ENCODE measurements around the gene ZNF764.
"Not testable (repeated sequence)": the region's sequence is repeated elsewhere in the genome, so short reads cannot be mapped to it uniquely, and the experiment has no call there.

Gene ZNF764

DNA sequence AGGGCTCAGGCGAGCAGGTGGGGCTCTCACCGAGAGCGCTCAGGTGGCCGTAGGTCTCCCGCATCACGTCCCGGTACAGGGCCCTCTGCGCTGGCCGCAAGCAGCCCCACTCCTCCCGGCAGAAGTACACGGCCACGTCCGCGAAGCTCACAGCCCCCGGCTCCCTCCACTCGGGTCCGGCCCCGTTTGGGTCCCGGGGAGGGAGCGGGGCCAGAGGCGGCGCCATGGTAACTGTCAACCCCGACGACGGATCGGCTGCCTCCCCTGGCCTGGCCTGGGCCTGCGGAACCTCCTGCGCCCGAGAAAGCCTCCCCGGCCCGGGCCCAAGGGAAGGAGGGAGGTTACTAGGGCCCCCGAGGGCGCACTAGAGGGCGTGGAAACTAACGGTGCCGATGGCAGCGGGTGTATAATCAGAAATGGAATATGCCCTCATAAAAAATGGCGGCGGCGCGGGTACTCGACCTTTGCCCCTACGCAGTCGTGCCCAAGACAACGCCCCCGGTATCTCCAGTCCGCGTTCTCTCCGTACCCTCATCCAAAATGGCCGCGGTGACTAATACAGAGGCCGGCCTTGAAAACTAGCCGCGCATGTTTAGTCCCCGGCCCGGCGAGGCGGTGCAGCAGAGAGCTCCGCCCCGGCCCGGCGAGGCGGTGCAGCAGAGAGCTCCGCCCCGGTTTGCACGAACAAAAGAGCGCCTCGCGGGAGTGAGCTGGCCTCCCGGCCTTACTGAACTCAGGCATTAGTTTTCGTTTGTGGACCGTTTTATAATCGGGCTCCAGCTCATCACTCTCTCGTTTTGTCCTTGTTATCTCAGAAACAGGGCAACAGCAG is at the start of gene ZNF764:
ZNF764 (minus strand) TSS at position 418 of the 832 bp plus-strand sequence; CDS start at position 226, 192 bp downstream.
- peak; percentile 95 for DNase-seq

DNA sequence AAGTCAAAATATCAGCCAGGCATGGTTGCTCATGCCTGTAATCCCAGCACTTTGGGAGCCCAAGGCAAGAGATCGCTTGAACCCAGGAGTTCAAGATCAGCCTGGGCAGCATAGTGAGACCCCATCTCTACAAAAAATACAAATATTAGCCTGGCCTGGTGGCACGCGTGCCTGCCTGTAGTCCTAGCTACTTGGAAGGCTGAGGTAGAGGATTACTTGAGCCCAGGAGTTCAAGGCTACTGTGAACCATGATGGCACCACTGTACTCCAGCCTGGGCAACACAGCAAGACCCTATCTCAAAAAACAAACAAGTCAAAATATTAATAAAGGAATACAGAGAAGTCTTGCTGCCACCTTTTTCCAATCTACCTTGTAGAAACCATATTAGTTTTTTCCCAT is 47.8 kb upstream of the ZNF764 start:
- DNase-seq: no peak

DNA sequence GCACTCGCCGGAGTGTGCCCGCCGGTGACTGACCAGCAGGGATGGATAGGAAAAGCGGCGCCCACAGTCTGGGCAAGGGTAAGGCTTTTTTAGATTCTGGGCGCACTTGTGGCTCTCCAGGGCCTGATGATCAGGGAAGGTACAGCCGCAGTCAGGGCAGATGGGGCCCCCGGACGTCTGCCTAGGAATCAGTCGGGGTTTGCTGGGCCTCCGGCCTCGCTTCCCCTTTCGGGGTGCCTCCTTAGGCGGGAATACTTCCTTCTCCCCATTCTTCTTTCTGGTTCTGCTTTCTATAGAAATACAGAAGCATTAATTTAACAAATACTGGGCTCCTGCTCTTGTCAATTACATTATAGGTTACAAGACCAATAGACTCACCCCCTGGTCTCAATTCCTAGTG is 47.0 kb upstream of the ZNF764 start:
- DNase-seq: no peak

DNA sequence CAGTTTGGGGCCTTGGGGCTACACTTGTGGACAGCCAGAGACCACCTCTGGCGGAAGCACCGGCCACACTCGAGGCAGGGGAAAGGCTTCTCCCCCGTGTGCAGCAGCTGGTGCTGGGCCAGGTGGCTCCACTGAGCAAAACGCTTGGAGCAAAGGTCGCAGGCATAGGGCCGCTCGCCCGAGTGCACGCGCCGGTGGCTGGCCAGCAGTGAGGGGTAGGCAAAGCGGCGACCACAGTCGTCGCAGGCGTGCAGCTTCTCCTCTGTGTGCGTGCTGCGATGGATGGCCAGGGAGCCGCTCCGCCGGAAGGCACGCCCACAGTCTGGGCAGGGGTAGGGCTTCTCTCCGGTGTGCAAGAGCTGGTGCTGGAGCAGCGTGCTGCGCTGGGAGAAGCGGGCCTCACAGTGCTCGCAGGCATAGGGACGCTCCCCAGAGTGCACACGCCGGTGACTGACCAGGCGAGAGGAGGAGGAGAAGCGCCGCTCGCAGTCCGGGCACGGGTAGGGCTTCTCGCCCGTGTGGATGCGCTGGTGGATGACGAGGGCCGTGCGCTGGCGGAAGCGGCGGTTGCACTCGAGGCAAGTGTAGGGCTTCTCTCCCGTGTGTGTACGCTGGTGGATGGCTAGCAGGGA is 46.3 kb upstream of the ZNF764 start:
- no peak for DNase-seq

DNA sequence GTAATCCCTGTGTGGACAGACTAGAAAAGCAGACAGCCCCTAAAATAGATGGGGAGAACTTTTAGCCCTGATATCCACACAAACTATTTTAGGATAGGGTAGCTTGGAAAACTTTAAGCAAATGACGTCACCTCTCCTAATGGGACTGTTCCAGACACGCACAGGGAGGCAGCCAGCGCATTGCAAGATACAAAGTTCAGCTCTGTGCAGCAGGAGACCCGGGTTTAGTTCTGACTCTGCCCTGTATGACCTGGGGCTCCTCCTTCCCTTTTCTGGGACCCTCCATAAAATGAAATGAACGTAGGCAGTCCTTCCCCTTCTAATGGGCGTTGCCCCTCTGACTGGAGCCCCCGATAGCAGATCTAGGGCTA is 45.8 kb upstream of the ZNF764 start:
- DNase-seq: no peak

DNA sequence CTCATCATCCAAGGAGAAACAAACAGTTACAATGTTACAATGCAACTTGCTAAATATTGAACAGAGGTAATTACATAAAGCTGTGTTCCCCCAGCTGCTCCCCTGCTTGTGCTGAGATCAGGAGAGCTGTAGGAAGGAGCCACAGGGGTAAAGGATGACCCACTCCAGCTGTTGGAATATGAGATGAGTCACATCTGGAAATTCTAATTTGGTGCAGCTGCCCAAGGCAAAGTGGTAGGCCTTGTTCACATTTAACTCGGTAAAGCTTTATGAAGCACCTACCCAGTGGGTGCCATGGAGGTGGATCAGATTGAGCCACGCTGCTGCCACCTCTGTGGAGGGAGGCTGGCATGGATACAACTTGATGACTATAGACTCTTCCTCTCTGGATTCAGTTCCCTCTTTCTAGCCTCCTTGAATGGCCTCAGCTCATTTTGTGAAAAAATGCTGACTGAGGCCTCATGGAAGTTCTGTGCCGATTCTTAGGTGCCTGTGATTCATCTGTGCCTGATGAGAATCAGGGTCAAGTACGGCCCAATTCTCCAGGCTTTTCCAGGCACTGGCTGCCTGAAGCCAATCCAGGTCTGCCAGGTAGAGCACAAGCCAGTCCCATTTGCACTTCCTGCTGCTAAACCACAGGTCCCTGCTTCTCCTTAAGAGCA is 44.6 kb upstream of the ZNF764 start:
- DNase-seq: no peak

DNA sequence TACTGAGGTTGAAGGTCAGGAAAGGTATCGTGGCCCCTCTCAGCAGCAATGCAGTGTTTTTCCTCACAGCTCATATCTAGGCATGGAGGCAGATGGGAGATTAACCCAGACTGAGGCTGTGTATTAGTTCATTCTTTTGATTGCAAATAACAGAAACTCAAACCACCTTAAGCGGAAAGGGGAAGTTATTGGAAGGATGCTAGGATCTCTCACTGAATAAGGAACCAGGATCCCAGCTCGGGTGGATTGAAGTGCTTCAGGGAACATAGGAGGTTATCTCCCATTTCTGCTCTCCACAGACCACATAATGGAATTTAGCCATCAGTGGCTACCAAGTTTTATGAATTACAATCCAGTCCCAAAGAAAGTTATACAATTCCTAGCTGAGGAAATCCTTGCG is 43.8 kb upstream of the ZNF764 start:
- DNase-seq: no peak

DNA sequence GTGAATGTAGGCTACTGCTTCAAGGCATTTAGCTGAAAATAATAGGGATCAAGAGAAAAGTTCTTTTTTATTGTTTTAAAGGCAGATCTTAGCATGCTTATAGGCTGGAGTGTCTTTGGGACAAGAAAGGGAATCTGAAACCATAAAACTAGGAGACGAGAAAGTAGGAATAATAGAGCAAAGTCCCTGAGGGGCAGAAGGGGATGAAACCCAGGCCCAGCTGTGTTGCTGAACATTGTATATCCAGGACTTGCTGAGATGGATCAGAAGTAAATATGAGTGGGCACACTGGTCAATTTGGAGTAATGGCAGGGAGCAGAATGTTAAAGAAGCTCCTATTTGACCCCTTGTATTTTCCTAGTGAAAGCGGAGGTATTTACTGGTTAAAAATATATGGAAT is 42.8 kb upstream of the ZNF764 start:
- DNase-seq: no peak

DNA sequence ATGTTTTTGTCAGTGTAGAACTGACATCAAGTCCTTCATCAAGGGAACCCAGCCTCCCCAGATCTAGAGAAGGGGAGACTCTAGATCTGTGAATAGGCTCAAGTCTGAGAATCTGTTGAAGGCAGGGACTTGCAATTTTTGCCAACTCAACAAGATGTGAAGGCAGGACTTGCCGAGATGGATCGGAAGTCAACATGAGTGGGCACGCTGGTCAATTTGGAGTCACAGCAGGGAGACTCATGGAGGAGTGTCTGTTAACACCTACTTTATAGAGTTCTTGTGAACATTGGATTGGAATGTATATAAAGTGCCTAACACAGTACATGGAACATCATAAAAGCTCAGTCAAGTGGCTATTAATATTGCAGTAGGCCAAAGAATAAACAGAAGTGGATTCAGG is 42.0 kb upstream of the ZNF764 start:
- no peak for DNase-seq

DNA sequence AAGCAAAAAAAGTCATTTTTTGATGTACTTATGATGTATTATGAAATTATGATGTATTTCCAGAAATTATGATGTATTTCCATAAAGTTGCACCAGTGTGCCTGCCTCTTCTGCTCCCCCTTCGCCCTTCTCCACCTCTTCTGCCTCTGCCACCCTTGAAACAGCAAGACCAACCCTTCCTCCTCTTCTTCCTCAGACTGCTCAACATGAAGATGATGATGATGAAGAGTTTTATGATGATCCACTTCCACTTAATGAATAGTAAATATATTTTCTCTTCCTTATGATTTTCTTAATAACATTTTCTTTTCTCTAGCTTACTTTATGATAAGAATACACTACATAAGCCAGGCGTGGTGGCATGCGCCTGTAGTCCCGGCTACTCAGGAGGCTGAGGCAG is 34.7 kb upstream of the ZNF764 start:
- no peak for DNase-seq

DNA sequence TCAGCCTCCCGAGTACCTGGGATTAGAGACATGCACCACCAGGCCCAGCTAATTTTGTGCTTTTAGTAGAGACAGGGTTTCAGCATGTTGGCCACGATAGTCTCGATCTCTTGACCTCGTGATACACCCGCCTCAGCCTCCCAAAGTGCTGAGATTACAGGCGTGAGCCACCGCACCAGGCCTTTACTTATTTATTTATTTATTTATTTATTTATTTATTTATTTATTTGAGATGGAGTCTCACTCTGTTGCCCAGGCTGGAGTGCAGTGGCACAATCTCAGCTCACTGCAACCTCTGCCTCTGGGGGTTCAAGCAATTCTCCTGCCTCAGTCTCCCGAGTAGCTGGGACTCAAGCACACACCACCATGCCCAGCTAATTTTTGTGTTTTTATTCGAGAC is 32.7 kb upstream of the ZNF764 start:
- not testable (repeated sequence) for DNase-seq

DNA sequence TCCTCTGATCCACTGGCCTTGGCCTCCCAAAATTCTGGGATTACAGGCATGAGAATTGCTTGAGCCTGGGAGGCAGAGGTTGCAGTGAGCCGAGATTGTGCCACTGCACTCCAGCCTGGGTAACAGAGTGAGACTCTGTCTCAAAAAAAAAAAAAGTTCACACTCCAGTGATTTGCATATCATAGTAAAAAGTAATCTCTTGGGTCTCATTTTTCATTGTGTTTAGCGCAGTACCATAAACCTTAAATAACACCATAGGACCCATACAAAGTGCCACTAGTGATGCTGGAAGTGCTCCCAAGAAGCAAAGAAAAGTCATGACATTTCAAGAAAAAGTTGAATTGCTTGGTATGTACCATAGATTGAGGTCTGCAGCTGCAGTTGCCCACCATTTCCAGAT is 31.4 kb upstream of the ZNF764 start:
- not testable (repeated sequence) for DNase-seq

DNA sequence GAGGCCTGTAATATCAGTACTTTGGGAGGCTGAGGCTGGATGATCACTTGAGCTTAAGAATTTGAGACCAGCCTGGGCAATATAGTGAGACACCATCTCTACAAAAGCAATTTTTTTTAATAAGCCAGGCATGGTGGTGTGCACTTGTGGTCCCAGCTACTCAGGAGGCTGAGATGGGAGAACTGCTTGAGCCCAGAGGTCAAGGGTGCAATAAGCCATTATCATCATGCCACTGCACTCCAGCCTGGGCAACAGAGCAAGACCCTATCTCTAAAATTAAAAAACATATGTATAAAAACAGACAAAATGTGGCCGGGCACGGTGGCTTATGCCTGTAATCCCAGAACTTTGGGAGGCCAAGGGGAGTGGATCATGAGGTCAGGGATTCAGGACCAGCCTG is 30.5 kb upstream of the ZNF764 start:
- no peak for DNase-seq

DNA sequence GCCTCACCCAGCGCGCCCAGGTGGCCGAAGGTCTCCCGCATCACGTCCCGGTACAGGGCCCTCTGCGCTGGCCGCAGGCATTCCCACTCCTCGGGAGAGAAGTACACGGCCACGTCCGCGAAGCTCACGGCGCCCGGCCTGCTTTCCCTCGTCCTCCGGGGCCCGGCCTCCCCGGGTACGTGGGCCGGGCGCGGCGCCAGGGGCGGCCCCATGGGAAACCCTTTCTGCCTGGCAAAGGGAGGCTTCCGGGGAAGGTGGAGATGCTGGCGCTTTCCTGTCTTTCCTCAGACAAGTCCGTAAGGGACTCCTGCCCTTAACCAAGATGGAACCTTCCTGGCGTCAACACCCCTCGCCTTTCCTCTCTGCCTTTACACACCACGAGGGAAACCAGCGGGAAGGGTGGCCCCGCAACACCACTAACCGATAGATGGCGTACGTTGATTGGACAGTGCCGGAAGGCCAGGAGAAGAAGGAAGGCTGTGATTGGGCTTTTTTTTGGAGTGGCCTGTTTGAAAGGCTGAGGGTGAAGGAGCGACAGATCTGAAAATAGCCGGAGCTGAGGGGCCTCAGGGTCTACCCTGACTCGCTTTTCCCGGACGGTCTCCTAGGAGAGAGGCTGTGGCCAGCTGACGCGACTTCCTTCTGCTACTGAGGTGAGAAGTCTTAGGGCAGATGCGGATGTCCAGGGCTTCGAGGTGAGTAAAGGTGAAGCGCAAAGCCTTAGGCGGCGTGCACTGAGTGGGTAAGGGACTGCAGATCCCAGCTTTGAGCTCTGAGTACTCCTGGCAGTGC is 27.4 kb upstream of the ZNF764 start, which contains the start of gene ZNF785:
ZNF785 (minus strand) TSS at position 298 of the 792 bp plus-strand sequence; CDS start at position 212, 86 bp downstream.
- peak; percentile 90 for DNase-seq

DNA sequence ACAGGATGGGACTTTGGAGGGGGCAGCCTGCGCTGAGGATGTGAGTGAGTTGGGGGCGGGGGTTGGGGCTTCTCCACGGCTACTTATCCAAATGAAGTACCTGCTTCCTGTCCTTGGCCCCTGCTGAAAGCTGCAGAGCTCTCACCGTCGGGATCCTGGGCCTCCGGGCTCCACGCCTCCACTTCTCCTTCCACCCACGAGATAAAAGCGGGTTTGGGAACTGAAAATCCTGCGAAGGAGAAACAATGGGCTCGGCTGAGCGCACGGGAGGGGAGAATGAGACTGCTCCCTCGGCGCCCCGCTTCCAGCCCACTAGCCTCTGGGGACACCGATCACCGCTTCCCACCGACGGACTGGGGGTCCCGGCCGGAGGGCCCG is 26.8 kb upstream of the ZNF764 start:
- DNase-seq: no peak

DNA sequence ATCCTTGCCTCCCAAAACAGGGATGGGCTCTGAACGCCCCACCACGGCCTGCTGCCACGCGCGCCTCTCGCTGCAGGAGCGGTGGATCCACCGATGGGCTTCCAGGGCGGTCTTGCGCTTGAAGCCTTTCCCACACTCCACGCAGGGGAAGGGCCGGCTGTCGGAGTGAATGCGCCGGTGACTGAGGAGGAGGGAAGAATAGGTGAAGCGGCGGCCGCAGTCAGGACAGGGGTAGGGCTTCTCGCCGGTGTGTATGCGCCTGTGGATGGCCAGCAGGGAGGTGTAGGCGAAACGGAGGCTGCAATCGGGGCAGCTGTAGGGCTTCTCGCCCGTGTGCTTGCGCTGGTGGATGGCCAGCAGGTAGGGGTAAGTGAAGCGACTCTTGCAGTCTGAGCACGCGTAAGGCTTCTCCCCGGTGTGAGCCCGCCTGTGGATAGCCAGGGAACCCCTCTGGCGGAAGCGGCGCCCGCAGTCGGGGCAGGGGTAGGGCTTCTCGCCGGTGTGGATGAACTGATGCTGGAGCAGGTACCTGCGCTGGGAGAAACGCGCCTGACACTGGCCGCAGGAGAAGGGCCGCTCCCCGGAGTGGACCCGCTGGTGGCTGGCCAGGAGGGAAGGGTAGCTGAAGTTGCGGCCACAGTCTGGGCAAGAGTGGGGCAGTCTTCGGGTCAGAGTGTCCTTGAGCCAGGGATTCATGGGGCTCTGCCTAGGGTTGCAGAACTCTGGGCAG is 24.6 kb upstream of the ZNF764 start:
- DNase-seq: no peak

DNA sequence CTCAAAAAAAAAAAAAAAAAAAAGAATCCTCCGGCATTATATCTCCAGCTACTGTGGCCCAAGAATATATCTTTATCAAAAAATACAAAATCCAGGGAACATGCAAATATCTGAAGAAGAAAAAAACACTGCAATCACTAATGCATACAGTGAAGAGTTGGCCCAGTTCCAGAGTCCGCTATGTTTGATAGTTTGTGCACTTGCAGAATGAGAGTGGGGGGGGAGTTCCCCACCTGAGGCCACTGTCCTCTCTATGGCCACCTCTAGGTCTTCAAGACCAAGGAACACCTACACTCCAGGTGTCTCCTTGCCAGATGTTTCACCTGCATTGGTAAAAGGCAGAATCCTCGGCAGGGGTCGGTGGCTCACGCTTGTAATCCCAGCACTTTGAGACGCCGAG is 23.3 kb upstream of the ZNF764 start:
- no peak for DNase-seq

DNA sequence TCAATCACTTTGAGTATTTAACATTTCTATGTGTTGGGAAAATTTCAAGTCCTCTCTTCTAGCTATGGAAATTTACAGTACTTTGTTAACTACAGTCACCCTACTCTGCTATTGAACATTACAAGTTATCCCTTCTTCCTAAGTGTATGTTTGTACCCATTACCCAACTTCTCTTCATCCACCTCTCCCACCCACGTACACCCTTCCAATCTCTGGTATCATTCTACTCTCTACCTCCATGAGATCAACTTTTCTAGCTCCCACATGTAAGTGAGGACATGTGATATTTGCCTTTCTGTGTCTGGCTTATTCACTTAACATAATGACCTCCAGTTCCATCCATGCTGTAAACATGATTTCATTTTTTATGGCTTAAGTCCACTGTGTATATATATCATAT is 16.5 kb upstream of the ZNF764 start:
- DNase-seq: no peak

DNA sequence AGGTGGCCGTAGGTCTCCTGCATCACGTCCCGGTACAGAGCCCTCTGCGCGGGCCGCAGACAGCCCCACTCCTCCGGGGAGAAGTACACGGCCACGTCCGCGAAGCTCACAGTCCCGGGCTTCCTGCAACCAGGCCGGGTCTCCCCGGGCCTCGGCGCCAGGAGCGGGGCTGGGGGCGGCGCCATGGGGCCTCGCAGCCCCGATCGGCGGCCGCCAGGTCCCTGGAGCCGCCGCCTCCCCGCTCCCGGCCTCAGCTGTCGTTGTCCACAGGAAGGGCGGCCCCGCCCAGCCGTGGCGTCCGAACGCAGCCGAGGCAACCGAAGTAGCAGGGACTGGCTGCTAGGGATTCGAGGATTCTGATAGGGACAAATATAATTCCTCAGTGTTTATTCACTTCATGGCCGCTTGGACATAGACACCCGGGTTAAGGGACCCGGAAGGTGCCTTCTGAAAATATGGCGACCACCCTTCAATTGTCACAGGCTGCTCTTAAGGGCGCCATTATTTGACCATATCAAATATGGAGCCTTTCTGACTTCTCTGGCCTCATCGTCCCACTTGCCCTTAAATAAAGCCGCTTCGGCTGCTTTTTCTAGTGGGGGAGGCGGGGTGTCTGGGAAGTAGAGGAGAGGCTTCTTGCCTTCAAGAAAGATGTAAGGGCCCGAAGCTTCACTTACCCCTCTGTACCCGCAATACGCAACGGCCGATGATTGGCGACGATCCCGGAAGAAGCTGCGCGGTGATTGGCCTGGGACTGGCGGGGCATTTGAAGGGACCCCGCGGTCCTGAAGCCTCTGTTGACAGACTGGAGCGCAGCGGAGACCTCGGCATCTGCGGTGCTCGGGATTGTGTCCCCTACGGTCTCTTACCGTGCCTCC is 13.5 kb upstream of the ZNF764 start, which contains the start of gene ZNF688:
ZNF688 (minus strand) TSS at position 270 of the 878 bp plus-strand sequence; CDS start at position 185, 85 bp downstream.
- peak; percentile 95 for DNase-seq

DNA sequence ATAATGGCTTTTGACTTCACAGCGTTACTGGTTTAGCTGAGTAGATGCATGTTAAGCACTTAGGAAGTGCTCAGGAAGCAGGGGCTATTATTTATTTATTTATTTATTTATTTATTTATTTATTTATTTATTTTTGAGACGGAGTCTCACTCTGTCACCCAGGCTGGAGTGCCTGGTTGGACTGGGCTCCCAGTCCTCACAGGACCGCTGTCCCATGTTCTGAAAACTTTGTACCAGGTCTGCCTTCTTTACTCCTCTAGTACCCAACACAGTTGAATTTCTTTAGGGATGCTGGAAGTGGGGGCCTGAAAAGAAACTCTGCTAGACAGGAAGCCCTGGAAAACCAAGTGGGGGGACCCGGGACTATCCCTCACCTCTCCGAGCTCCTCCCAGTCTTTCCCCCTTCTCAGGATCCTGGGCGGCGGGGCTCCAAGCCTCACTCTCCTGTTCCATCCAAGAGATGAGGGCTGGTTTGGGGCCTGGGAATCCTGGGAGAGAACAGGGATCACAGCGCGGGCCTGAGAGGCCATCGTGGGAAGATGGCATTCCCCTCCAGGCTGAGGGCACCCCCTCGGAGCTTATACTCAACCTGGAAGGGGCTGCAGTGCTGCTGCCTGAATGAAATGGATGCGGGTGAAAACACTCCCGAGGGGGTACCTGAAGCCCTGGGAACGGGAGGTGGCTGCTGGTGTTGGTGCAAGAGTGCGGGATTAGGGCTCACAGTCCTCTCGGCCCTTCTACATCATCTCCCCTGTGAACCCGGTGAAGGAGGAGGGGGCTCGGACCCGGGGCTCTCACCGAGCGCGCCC is 12.7 kb upstream of the ZNF764 start:
- DNase-seq: no peak

Data from activated gamma-delta T cell treated with Interleukin-2 at 50 U/mL for 16 hours (primary cell).